Breast epithelium (tissue), 3 donors: ENCODE measurements around the gene RGS16.

ENCODE experiments used
- CTCF ChIP-seq, 3 donors: fragments of 450-650 bp; IDR thresholded peaks; one replicate each; pipeline ENCODE4 v1.5.1; 2016 to 2017; ENCODE audit warnings: antibody characterized with exemption in 3 of 3, mild to moderate bottlenecking in 3 of 3, moderate library complexity in 3 of 3
- POLR2A ChIP-seq: fragments of 450-650 bp; IDR thresholded peaks from one replicate; pipeline ENCODE4 v1.6.1; 2016; ENCODE audit warnings: antibody characterized with exemption, mild to moderate bottlenecking, moderate library complexity
- POLR2AphosphoS5 ChIP-seq, 3 donors: sonication (generic); formaldehyde crosslinking; IDR thresholded peaks; one replicate each; pipeline ENCODE4 v1.6.1; 2017; ENCODE audit warnings: antibody characterized with exemption in 3 of 3

GRCh38 chr1:182575540-182576149 is 28.5 kb downstream of the RGS16 start:
- TF ChIP-seq POLR2A (no peak), CTCF (IDR thresholded peaks at IDR 0.05) (no peak), POLR2AphosphoS5 (IDR thresholded peaks at IDR 0.05) (no peak)
